ENCODE results near the gene DMAP1.

DNA sequence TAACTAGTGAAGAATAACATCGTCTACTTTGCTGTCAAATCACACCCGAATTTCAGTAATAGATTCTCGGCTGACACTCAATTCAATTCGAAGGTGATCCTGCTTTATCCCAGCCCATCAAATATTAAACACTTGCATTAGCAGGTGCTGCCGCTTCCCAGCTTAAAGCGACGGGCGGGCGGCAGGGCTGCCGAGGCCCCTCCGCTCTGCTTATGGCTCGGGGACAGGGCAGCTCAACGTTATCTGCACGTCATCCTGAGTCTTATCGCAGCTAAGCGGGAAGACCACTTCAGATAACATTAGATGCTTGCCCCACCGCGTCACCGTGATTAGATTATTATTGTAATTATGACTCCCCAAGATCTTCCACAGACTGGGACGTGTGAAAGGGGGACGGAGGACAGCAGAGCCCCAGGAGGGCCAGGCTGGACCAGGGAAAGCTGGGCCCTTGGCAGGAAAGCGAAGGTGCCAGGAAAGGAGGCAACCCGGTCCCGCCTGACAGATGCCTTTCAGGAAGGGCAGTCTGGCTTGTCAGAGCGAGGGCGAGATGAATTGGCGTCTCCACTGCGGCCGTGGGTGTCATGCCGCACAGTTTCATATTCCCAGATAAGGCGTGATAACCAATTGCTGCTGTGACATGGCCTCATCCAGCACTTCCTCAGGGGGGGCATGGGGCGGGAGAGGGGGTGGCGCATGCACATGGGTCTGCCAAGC is 37.0 kb downstream of the DMAP1 start:
- TF ChIP-seq, protein P1, sequence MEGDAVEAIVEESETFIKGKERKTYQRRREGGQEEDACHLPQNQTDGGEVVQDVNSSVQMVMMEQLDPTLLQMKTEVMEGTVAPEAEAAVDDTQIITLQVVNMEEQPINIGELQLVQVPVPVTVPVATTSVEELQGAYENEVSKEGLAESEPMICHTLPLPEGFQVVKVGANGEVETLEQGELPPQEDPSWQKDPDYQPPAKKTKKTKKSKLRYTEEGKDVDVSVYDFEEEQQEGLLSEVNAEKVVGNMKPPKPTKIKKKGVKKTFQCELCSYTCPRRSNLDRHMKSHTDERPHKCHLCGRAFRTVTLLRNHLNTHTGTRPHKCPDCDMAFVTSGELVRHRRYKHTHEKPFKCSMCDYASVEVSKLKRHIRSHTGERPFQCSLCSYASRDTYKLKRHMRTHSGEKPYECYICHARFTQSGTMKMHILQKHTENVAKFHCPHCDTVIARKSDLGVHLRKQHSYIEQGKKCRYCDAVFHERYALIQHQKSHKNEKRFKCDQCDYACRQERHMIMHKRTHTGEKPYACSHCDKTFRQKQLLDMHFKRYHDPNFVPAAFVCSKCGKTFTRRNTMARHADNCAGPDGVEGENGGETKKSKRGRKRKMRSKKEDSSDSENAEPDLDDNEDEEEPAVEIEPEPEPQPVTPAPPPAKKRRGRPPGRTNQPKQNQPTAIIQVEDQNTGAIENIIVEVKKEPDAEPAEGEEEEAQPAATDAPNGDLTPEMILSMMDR (IDR thresholded peaks at IDR 0.05; ENCODE audit: control extremely low read depth in 1 of 3, insufficient read depth in 1 of 3, low read depth in 1 of 3, low read length in 3 of 3), result no peak
- TF ChIP-seq ZNF274 (IDR thresholded peaks at IDR 0.05; ENCODE audit: borderline replicate concordance, extremely low read depth, low read length) (no peak), GABPA (IDR thresholded peaks at IDR 0.05; ENCODE audit: borderline replicate concordance, insufficient read depth, low read length) (no peak), EP300 (IDR thresholded peaks at IDR 0.05; ENCODE audit: borderline replicate concordance in 1 of 2, low read depth in 2 of 2, low read length in 2 of 2) (no peak), EZH2 (IDR thresholded peaks at IDR 0.05; ENCODE audit: low read depth, low read length, severe bottlenecking) (no peak), RNF2 (IDR thresholded peaks at IDR 0.05; ENCODE audit: borderline replicate concordance, low read depth, low read length, missing control alignments, poor library complexity, severe bottlenecking) (no peak), CREB1 (IDR thresholded peaks at IDR 0.05) (no peak), YY1 (IDR thresholded peaks at IDR 0.05; ENCODE audit: low read depth, low read length) (no peak), POLR2A (IDR thresholded peaks at IDR 0.05; ENCODE audit: control extremely low read depth in 1 of 2, low read depth in 2 of 2, low read length in 2 of 2) (no peak), HDAC2 (IDR thresholded peaks at IDR 0.05; ENCODE audit: borderline replicate concordance in 1 of 2, low read depth in 2 of 2, low read length in 2 of 2) (no peak), SIX5 (IDR thresholded peaks at IDR 0.05; ENCODE audit: low read depth, low read length) (no peak), HDAC6 (IDR thresholded peaks at IDR 0.05; ENCODE audit: low read depth, low read length) (no peak), TBP (IDR thresholded peaks at IDR 0.05; ENCODE audit: low read depth, low read length) (no peak)
- TF ChIP-seq, protein P2, sequence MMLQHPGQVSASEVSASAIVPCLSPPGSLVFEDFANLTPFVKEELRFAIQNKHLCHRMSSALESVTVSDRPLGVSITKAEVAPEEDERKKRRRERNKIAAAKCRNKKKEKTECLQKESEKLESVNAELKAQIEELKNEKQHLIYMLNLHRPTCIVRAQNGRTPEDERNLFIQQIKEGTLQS (IDR thresholded peaks at IDR 0.05; ENCODE audit: insufficient read depth, low read depth, low read length), result no peak

All from H1 (cell line).